GM21423 (cell line): ENCODE measurements around the gene DPEP3.
"Not testable (repeated sequence)": the region's sequence is repeated elsewhere in the genome, so short reads cannot be mapped to it uniquely, and the experiment has no call there.

Experiments
- ATAC-seq: cut with Tn5 transposase; IDR thresholded peaks from one replicate; pipeline ENCODE4 v1.9.1; 2021; ENCODE audit warnings: mild to moderate bottlenecking, moderate library complexity; ENCODE audit not compliant: unreplicated experiment

DPEP3 gene

GRCh38 chr16:67979955-67980678 lies at the start of gene DPEP3:
Gene DPEP3 (minus strand): TSS chr16:67980499. CDS start chr16:67980380, 119 bp downstream.
- no peak for ATAC-seq

GRCh38 chr16:68028996-68029395 lies 48.7 kb upstream of the DPEP3 start:
- ATAC-seq: no peak

- ATAC-seq: peak; percentile 89
These were observed 42.6 kb upstream of the DPEP3 start, which contains the start of the genes DDX28 and DUS2 for GRCh38 chr16:68022728-68023537. Gene DDX28 (minus strand): TSS chr16:68023232. CDS start chr16:68023202, 30 bp downstream. Gene DUS2 (plus strand): TSS chr16:68023284. CDS start chr16:68038024, 14,740 bp downstream.

- ATAC-seq: peak; percentile 7
These were observed 42.0 kb upstream of the DPEP3 start for GRCh38 chr16:68022278-68022727.

GRCh38 chr16:68021490-68021889 lies 41.2 kb upstream of the DPEP3 start:
- no peak for ATAC-seq

- ATAC-seq: no peak
These were observed 38.9 kb upstream of the DPEP3 start for GRCh38 chr16:68019167-68019680.

GRCh38 chr16:68015681-68016080 lies 35.4 kb upstream of the DPEP3 start, which contains the start of gene DPEP2NB:
Gene DPEP2NB (minus strand): TSS chr16:68015911. CDS start chr16:68015770, 141 bp downstream.
- no peak for ATAC-seq

- ATAC-seq: no peak
These were observed 33.1 kb upstream of the DPEP3 start for GRCh38 chr16:68013440-68013839.

- not testable (repeated sequence) for ATAC-seq
These were observed 29.6 kb upstream of the DPEP3 start for GRCh38 chr16:68009872-68010271.

- ATAC-seq: no peak
These were observed 28.9 kb upstream of the DPEP3 start for GRCh38 chr16:68009157-68009735.

GRCh38 chr16:68005786-68006286 lies 25.5 kb upstream of the DPEP3 start:
- ATAC-seq: no peak

GRCh38 chr16:68005211-68005610 lies 24.9 kb upstream of the DPEP3 start:
- no peak for ATAC-seq

- no peak for ATAC-seq
These were observed 22.7 kb upstream of the DPEP3 start for GRCh38 chr16:68003031-68003430.

GRCh38 chr16:68000450-68000849 lies 20.2 kb upstream of the DPEP3 start:
- no peak for ATAC-seq

- no peak for ATAC-seq
These were observed 19.7 kb upstream of the DPEP3 start for GRCh38 chr16:67999985-68000384.

- not testable (repeated sequence) for ATAC-seq
These were observed 18.7 kb upstream of the DPEP3 start, which contains the start of gene DPEP2 for GRCh38 chr16:67998779-67999688. Gene DPEP2 (minus strand): TSS chr16:67999484. CDS start chr16:67993212, 6,272 bp downstream.

GRCh38 chr16:67998231-67998778 lies 18.0 kb upstream of the DPEP3 start:
- ATAC-seq: not testable (repeated sequence)

- no peak for ATAC-seq
These were observed 16.4 kb upstream of the DPEP3 start for GRCh38 chr16:67996666-67997065.

GRCh38 chr16:67995423-67995822 lies 15.1 kb upstream of the DPEP3 start:
- ATAC-seq: no peak
